Neuronal stem cell (in vitro differentiated cells): ENCODE measurements around the gene DNAJB5.
"Not testable (repeated sequence)": the region's sequence is repeated elsewhere in the genome, so short reads cannot be mapped to it uniquely, and the experiment has no call there.

Experiments used
- DNase-seq: peaks from one replicate; pipeline ENCODE4 v3.0.0-alpha.2; 2013; ENCODE audit warnings: low spot score
- H2AFZ ChIP-seq: one replicate; pipeline ENCODE4 v1.6.1; 2013; ENCODE audit warnings: mild to moderate bottlenecking, low read length, inconsistent platforms
- H2AK5ac ChIP-seq: 2 replicates; pipeline ENCODE4 v1.6.1; 2013; ENCODE audit warnings: low read depth, mild to moderate bottlenecking, inconsistent platforms, low read length, moderate library complexity, mixed read lengths
- H2BK120ac ChIP-seq: 2 replicates; pipeline ENCODE4 v1.6.1; 2013; ENCODE audit warnings: low read depth, mild to moderate bottlenecking, inconsistent platforms, low read length, moderate library complexity, mixed read lengths
- H2BK12ac ChIP-seq: one replicate; pipeline ENCODE4 v1.6.1; 2013; ENCODE audit warnings: low read length, inconsistent platforms
- H2BK15ac ChIP-seq: 2 replicates; pipeline ENCODE4 v1.6.1; 2013; ENCODE audit warnings: mild to moderate bottlenecking, low read length, inconsistent platforms, mixed read lengths
- H2BK5ac ChIP-seq: one replicate; pipeline ENCODE4 v1.6.1; 2013; ENCODE audit warnings: inconsistent platforms, mild to moderate bottlenecking, low read length, moderate library complexity
- H3K14ac ChIP-seq: one replicate; pipeline ENCODE4 v1.6.1; 2013; ENCODE audit warnings: low read length, inconsistent platforms
- H3K18ac ChIP-seq: 2 replicates; pipeline ENCODE4 v1.6.1; 2013; ENCODE audit warnings: low read length, inconsistent platforms
- H3K23ac ChIP-seq: 2 replicates; pipeline ENCODE4 v1.6.1; 2013; ENCODE audit warnings: low read depth, mild to moderate bottlenecking, mixed read lengths, low read length, inconsistent platforms; ENCODE audit not compliant: poor library complexity
- H3K27ac ChIP-seq: replicated peaks from 3 replicates; pipeline ENCODE4 v1.5.1; 2013; ENCODE audit warnings: low read length, inconsistent platforms
- H3K27me3 ChIP-seq, 3 experiments: 2 replicates each; pipeline ENCODE4 v1.6.1; 2013; ENCODE audit warnings: low read length in 3 of 3, mild to moderate bottlenecking in 2 of 3, inconsistent platforms in 1 of 3, low read depth in 1 of 3, mixed read lengths in 1 of 3, moderate library complexity in 1 of 3; ENCODE audit not compliant: control insufficient read depth in 3 of 3, insufficient read depth in 3 of 3
- H3K36me3 ChIP-seq, 2 donors: replicated peaks in 1 of 2; 2 replicates each; pipeline ENCODE4 v1.6.1; 2013; ENCODE audit warnings: low read length in 2 of 2; ENCODE audit not compliant: control insufficient read depth in 2 of 2, insufficient read depth in 2 of 2
- H3K4ac ChIP-seq: 2 replicates; pipeline ENCODE4 v1.6.1; 2013; ENCODE audit warnings: inconsistent platforms, mild to moderate bottlenecking, low read length, moderate library complexity
- H3K4me1 ChIP-seq, 2 donors: 1 replicate in 1 of 2; 2 replicates in 1 of 2; pipeline ENCODE4 v1.6.1; 2013; ENCODE audit warnings: low read length in 2 of 2, low read depth in 1 of 2; ENCODE audit not compliant: control insufficient read depth in 2 of 2, insufficient read depth in 1 of 2
- H3K4me2 ChIP-seq: one replicate; pipeline ENCODE4 v1.6.1; 2013; ENCODE audit warnings: mild to moderate bottlenecking, low read length, inconsistent platforms; ENCODE audit not compliant: insufficient read depth, poor library complexity, severe bottlenecking
- H3K4me3 ChIP-seq, 2 donors: 2 replicates each; pipeline ENCODE4 v1.5.1; 2013; ENCODE audit warnings: low read length in 2 of 2, mild to moderate bottlenecking in 2 of 2, inconsistent platforms in 1 of 2, moderate library complexity in 1 of 2
- H3K79me1 ChIP-seq: one replicate; pipeline ENCODE4 v1.6.1; 2013; ENCODE audit warnings: low read depth, mild to moderate bottlenecking, inconsistent platforms, low read length, moderate library complexity
- H3K9ac ChIP-seq: one replicate; pipeline ENCODE4 v1.6.1; 2013; ENCODE audit warnings: mild to moderate bottlenecking, low read depth, low read length, inconsistent platforms; ENCODE audit not compliant: poor library complexity
- H3K9me3 ChIP-seq, 2 donors: replicated peaks in 1 of 2; 2 replicates each; pipeline versions ENCODE3 to v1.6.1; 2013; ENCODE audit warnings: low read length in 2 of 2, mild to moderate bottlenecking in 2 of 2, inconsistent platforms in 1 of 2, low read depth in 1 of 2, mixed read lengths in 1 of 2, moderate library complexity in 1 of 2; ENCODE audit not compliant: control insufficient read depth in 2 of 2, insufficient read depth in 1 of 2
- H4K8ac ChIP-seq: one replicate; pipeline ENCODE4 v1.6.1; 2013; ENCODE audit warnings: low read depth, mild to moderate bottlenecking, inconsistent platforms, low read length, moderate library complexity
- H4K91ac ChIP-seq: one replicate; pipeline ENCODE4 v1.6.1; 2013; ENCODE audit warnings: low read length, low read depth, mild to moderate bottlenecking, inconsistent platforms; ENCODE audit not compliant: poor library complexity
- WGBS, 2 donors: extraction: QIAGEN DNeasy Blood & Tissue Kit; methylation state at CpG; one replicate each; pipeline ENCODE4 v1.1.7; 2013; ENCODE audit warnings: missing lambda C conversion rate in 2 of 2, mixed read lengths in 1 of 2; ENCODE audit not compliant: insufficient read length in 2 of 2, insufficient replicate concordance in 1 of 2; ENCODE audit errors: extremely low coverage in 2 of 2; 5-methylcytosine and 5-hydroxymethylcytosine counted together

DNAJB5 gene

GRCh38 chr9:35004299-35004698 lies 14.8 kb downstream of the DNAJB5 start:
- not testable (repeated sequence) for H3K23ac ChIP-seq, H3K4me3 ChIP-seq, H2BK5ac ChIP-seq

GRCh38 chr9:35010351-35010958 lies 20.9 kb downstream of the DNAJB5 start:
- Histone ChIP-seq H2BK12ac (no peak overlapping the region), H2BK120ac (no peak overlapping the region), H3K9me3 (peaks cover 6 to 19% of the 10 kb centered on the region in 2 donors), H3K27ac (no peak overlapping the region), H3K4me2 (no peak overlapping the region), H3K4ac (no peak overlapping the region), H3K14ac (no peak overlapping the region), H3K9ac (no peak overlapping the region), H4K8ac (no peak overlapping the region), H3K4me3 (peak overlapping the region in 1 of 2 donors; percentile 2), H4K91ac (no peak overlapping the region), H2AFZ (no peak overlapping the region), H3K27me3 (no peaks in the 10 kb centered on the region), H2BK15ac (no peak overlapping the region), H3K4me1 (no peaks in the 10 kb centered on the region), H3K23ac (no peak overlapping the region), H3K79me1 (no peaks in the 10 kb centered on the region), H3K36me3 (no peaks in the 10 kb centered on the region), H3K18ac (no peak overlapping the region), H2BK5ac (no peak overlapping the region), H2AK5ac (no peak overlapping the region)
- no peak for DNase-seq
- no CpG with 5 or more reads among the region's 3 CpGs for WGBS, 2 donors

More at GRCh38 chr9:35004299-35004698, 14.8 kb downstream of the DNAJB5 start:
- H3K4me2 ChIP-seq, H3K14ac ChIP-seq, H3K36me3 ChIP-seq, H2BK120ac ChIP-seq, H3K79me1 ChIP-seq, H2AK5ac ChIP-seq, H2BK15ac ChIP-seq, H4K91ac ChIP-seq, H3K4me1 ChIP-seq, DNase-seq, H3K27ac ChIP-seq, H3K4ac ChIP-seq, H2AFZ ChIP-seq, H3K27me3 ChIP-seq, H3K9ac ChIP-seq, H3K9me3 ChIP-seq, H2BK12ac ChIP-seq, H4K8ac ChIP-seq, H3K18ac ChIP-seq: not testable (repeated sequence)
- WGBS, 2 donors = no CpG with 5 or more reads among the region's 14 CpGs

- no CpG with 5 or more reads among the region's 2 CpGs for WGBS, 2 donors
- H3K4me3 ChIP-seq = no peak overlapping the region
Measured at GRCh38 chr9:35014517-35014916, 25.0 kb downstream of the DNAJB5 start.

GRCh38 chr9:35023443-35023842 lies 33.9 kb downstream of the DNAJB5 start:
- not testable (repeated sequence) for H2BK12ac ChIP-seq, DNase-seq, H3K4me3 ChIP-seq, H2BK15ac ChIP-seq, H3K4me2 ChIP-seq, H3K9me3 ChIP-seq, H4K8ac ChIP-seq, H3K9ac ChIP-seq, H3K23ac ChIP-seq, H3K4me1 ChIP-seq, H3K27ac ChIP-seq, H3K36me3 ChIP-seq, H2BK120ac ChIP-seq, H3K79me1 ChIP-seq, H3K27me3 ChIP-seq, H2AK5ac ChIP-seq, H2AFZ ChIP-seq, H3K18ac ChIP-seq, H2BK5ac ChIP-seq, H3K14ac ChIP-seq, H3K4ac ChIP-seq, H4K91ac ChIP-seq
- no CpG with 5 or more reads among the region's 5 CpGs for WGBS, 2 donors

More at GRCh38 chr9:35014517-35014916, 25.0 kb downstream of the DNAJB5 start:
- no peak overlapping the region for H2BK15ac ChIP-seq
- no peak overlapping the region for H3K27ac ChIP-seq
- no peak overlapping the region for H2BK120ac ChIP-seq
- peaks cover 6 to 39% of the 10 kb centered on the region in 2 donors for H3K9me3 ChIP-seq
- no peak overlapping the region for H4K91ac ChIP-seq
- no peak overlapping the region for H3K9ac ChIP-seq
- no peak overlapping the region for H3K18ac ChIP-seq
- H2BK12ac ChIP-seq = no peak overlapping the region
- H3K4me1 ChIP-seq = no peaks in the 10 kb centered on the region
- H3K23ac ChIP-seq = no peak overlapping the region
- no peaks in the 10 kb centered on the region for H3K36me3 ChIP-seq
- no peak overlapping the region for H3K14ac ChIP-seq
- no peak overlapping the region for H3K4ac ChIP-seq
- DNase-seq = no peak
- no peak overlapping the region for H2AK5ac ChIP-seq
- no peak overlapping the region for H2AFZ ChIP-seq
- H2BK5ac ChIP-seq = no peak overlapping the region
- H3K79me1 ChIP-seq = no peaks in the 10 kb centered on the region
- H3K4me2 ChIP-seq = no peak overlapping the region
- no peaks in the 10 kb centered on the region for H3K27me3 ChIP-seq
- H4K8ac ChIP-seq = no peak overlapping the region
